ENCODE measurements around the gene CMBL. TPM values are rescaled to one million over a fixed set of nuclear protein-coding genes. Genes with fewer than 3 reads are reported as not detected.
A peak's percentile ranks its signal among the peaks of the same experiment; 100 is the strongest.
"Not testable (repeated sequence)": the region's sequence is repeated elsewhere in the genome, so short reads cannot be mapped to it uniquely, and the experiment has no call there.

The CMBL gene
- total RNA-seq, 1 donor from 2014 or later, result 31.2 TPM

DNA sequence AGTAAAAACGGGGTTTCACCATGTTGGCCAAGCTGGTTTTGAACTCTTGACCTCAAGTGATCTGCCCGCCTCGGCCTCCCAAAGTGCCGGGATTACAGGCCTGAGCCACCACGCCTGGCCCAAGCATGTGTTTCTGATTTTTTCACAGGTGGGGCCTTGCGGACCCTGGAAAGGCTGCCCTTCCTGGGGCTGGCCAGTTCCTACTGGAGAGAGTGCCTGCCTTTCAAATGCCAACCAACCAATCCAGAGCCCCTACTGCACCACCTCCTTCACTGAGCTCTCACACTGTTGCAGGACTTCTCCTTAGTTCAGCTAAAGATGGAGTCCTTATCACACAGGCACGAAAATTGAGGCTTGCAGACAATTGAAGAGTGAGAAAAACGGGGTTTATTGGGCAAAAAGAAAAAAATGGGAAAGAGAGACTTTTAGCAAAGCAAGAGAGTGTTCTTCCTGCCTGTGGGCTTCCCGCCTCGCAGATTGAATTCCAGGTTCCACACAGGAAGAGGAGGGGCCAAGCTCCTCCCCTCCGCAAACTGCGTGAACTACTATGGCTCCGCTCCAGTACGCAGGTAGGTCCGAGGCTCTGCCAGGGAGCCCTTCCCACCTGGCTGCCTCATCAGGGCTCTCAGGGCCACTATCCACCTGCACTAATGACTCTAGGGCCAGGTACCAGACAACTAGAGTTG, 8.3 kb upstream of the CMBL start:
- intact Hi-C loops (cut with DNase I), result no loop called here
- no peak for DNase-seq (ENCODE audit: low spot score)

DNA sequence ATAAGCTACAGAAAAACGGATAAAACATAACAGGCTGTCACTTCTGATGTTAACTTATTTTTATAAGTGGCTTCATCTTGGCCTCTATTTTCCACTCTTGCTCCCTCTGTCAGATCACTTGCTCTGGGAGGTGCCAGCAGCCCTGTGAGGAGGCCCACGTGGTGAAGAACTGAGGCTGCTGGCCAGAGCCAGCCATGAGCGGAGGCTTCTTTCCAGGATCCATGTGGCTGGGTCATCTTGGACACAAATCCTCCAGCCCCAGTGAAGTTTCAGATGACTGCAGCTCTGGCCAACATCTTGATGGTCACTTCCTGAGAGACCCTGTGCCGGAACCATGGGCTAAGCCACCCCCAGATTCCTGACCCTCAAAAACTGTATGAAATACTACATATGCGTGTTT, 7.5 kb upstream of the CMBL start:
- no peak for DNase-seq (ENCODE audit: low spot score)
- intact Hi-C loops (cut with DNase I), result no loop called here

DNA sequence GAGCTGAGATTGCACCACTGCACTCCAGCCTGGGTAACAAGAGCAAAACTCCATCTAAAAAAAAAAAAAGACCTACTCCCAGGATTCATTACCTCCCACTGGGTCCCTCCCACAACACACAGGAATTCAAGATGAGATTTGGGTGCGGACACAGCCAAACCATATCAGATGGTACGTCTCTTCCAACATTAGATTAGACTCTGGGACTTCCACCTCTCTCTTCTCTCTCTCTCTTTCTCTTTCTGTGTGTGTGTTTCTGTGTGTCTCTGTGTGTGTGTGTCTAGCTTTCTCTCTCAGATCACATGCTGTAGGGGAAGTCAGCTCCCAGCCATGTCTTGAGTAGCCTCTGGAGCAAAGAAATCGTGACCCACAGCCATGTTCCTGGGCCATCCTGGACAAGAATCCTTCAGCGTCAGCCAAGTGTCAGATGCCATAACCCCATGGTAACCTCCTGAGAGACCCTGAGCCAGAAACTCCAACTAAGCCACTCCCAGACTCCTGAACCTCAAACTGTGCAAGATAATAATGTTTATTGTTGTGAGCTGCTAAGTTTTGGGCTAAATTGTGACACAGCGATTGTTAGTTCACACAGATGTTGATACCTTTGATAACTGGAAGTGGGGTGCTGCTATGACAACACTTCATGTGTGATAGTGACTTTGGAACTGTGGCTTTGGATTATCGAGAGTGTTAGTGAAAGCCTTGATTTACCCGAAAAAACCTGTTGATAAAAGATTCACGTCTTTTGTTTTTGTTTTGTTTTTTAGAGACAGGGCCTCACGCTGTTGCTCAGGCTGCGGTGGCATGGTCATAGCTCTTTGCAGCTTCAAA, 4.1 kb upstream of the CMBL start:
- no peak for DNase-seq (ENCODE audit: low spot score)
- intact Hi-C loops (cut with DNase I), result no loop called here

DNA sequence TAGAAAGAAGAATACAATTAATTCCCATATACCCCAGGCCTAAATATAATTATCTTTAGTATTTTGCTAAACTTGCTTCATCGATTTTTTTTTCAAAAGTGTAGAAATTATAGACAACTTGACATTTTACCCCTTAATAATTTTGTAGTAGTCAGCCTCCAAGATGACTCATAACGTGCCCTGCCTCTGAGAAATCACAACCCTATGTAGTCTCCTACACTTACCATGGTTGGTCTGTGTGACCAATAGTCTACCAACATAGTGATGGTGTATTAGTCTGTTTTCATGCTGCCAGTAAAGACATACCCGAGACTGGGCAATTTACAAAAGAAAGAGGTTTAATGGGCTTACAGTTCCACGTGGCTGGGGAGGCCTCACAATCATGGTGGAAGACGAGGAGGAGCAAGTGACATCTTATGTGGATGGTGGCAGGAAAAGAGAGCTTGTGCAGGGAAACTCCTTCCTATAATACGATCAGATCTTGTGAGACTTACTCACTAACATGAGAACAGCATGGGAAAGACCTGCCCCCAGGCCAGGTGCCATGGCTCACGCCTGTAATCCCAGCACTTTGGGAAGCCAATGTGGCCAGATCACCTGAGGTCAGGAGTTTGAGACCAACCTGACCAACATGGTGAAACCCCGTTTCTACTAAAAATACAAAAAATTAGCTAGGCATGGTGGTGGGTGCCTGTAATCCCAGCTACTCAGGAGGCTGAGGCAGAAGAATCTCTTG, 3.3 kb upstream of the CMBL start:
- DNase-seq (ENCODE audit: low spot score); intact Hi-C loops (cut with DNase I): not testable (repeated sequence)

DNA sequence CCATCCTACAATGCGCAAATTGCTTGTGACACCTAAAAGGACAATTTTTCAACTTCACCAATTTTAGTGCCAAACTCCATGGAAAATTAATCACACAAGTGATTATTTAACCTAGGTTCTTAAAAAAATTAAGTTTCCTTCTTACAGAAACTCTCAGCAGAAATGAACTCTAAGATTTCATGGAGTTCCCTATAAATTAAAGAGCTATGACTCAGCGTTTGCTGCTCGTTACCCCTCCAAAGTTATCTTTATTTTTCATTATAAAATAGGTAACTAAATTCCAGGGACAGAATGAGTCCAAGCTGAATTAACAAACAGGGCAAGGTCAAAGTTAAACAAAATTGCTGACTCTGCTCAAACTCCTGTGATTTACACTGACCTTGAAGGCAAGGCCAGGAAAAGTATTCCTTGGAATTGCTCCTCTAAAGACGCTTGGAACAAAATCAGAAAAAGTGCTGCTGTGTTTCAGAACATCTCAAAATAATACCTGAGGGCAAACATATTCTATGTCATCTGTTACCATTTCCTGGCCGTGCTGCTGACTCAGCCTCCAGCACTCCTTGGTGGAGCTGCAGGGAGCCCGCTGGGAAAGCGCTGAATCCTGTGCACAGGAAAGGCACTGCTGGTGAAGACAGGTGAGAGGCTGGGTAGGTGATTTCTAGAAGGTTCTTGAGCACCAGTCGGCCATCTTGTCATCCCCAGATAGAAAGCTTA, 2.5 kb upstream of the CMBL start:
- no peak for DNase-seq (ENCODE audit: low spot score)
- intact Hi-C loops (cut with DNase I), result no loop called here

DNA sequence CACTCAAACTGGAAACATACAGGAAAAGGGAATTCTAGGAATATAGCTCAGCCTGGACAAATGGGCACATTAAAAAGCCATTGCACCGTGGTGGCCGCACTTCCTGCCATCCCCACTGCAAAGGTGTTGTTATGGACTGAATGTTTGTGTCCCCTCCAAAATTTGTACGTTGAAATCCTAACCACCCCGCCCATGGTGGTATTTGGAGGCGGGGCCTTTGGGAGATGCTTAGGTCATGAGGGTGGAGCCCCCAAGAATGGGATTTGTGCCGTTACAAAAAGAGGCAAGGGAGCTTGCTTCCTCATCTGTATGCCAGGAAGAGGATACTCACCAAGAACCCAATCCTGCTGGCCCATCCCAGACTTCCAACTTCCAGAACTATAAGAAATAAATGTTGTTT, 1.1 kb upstream of the CMBL start:
- DNase-seq (ENCODE audit: low spot score), result no peak
- intact Hi-C loops (cut with DNase I), result no loop called here

DNA sequence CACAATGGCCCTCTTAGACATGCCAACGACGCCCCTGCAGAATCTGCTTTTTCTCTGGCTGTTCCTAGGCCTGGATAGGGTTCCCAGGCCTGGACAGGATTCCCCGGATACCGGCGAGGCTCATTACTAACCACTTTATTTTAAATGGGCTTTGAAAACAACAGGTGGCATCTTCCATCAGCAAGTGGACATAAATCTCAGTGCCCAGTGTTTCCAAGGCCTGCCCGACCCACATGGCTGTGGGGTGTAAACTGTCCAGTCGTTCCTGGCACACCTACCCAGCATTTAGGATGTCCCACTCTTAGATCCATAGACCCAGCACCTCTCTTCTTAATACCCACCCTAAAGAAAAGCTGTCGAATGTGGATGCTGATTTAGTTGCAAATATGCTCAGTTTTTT, 896 bp downstream of the CMBL start:
- DNase-seq (ENCODE audit: low spot score), result no peak
- intact Hi-C loops (cut with DNase I), result no loop called here

DNA sequence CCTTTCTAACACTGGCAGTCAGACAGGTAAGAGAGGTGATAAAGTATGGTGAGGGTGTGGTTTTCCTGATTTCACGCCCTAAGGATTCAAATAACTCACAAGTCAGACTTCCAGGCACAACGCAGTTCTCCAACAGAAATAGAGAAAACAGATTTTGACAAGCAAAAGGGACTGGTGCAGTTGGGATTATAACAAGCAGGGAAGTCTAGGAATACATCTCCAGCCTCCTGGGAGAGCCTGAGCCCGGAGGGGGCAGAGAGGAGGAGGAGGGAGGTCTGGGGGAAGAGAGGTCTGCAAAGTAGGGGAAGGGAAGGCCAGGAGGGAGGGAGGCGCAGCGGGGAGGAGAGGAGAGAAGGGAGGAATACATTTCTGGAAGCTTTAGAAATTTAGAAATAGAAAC, 1.6 kb downstream of the CMBL start:
- intact Hi-C loops (cut with DNase I), result no loop called here
- DNase-seq (ENCODE audit: low spot score), result no peak

DNA sequence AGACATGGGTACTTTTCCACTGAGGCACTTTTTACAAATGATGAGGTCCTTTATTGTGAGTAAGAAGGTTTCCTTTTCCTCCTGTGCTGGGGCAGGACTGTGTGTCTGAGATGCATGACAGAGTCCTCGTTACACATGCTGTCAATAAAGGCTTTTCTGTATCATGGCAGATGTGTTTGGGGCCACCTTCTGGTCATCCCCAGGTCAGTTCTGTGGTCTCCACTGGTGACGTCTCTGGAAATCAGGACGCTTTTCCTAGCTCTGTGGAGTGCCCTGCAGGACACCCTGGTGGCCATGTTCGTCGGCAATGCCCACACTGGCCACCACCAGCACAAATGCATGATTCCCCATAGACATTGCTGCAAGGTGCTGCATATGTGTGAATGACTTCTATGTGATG, 2.8 kb downstream of the CMBL start:
- intact Hi-C loops (cut with DNase I), result no loop called here
- DNase-seq (ENCODE audit: low spot score), result no peak

DNA sequence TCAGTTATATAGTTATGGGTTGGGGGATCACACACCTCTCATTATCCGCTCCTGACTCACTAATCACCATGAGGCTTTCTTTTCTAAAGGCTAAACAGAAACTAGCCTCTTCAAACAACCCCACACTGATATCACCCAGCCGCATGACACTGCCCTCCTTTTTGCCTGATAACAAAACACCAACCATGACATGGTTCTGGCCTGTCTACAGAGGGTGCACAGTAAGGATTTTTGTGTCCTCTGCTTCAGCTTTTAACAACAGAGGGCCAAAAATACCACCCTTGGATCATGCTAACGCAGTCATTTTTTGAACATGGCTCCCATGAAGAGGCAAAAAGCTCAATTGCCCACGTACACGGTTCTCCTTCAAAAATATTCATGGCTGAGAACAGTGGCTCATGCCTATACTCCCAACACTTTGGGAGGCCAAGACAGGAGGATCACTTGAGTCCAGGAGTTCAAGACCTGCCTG, 4.0 kb downstream of the CMBL start:
- DNase-seq (ENCODE audit: low spot score), result no peak
- intact Hi-C loops (cut with DNase I), result no loop called here

DNA sequence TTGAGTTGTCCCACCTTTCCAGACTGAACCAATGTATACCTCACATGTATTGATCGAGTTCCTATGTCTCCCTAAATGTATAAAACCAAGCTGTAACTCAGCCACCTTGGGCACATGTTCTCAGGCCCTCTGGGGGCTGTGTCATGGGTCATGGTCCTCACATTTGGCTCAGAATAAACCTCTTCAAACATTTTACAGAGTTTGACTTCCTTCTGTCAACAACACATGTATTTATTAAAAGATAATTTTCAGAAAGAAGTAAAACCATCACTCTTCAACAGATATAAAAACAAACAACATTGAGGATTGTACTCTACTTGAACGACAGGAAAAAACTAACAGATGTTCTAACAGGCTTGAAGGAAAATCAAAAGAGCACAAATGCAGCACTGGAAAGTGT, 4.5 kb downstream of the CMBL start:
- no peak for DNase-seq (ENCODE audit: low spot score)
- intact Hi-C loops (cut with DNase I), result no loop called here

DNA sequence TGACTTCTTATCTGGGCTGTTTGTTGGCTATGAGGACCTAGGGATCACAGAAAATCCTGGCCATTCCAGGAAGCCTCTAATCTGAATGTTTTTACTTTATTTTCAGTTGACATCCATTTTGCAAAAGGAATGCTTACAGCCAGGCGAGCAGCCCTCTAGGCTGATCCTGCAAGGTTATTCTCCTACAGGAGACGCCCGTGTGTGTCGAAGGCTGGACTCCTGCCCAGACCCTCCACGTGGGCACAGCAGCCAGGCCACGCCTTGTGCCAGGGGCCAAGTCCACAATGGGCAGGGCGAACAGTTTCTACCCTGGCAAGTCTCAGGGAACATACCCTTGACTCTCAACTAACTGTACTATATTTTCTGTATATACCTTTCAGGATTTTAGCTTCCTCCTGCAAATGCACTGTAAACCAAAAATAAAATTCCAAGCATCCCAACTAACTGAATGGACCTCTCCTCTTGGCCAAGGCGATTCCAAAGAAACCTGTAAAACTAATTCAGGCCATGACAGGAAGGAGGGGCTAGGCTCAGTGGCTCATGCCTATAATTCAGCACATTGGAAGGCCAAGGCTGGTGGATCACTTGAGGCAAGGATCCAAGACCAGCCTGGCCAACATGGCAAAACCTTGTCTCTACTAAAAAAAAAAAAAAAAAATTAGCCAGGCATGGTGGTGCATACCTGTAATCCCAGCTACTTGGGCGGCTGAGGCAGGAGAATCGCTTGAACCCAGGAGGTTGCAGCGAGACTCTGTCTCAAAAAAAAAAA, 5.7 kb downstream of the CMBL start:
- intact Hi-C loops (cut with DNase I), result no loop called here
- DNase-seq (ENCODE audit: low spot score), result peak; percentile 91

DNA sequence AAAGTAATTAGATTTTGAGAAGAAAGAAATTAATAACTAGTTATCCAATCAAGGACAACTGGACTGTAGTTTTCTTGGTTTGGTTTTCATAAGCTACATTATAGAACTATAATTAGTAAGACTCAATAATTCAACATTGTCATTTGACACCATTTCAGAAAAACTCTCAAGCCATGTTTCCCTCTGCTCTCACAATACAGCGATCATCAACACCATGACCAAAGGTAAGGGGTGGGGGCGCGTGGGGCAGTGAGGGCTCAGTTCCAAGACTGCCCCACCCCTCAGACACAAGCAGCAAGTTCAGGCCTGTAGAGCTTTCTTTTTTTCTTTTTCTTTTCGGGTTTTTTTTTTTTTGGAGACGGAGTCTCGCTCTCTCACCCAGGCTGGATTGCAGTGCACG, 6.4 kb downstream of the CMBL start:
- intact Hi-C loops (cut with DNase I), result no loop called here
- DNase-seq (ENCODE audit: low spot score), result no peak

DNA sequence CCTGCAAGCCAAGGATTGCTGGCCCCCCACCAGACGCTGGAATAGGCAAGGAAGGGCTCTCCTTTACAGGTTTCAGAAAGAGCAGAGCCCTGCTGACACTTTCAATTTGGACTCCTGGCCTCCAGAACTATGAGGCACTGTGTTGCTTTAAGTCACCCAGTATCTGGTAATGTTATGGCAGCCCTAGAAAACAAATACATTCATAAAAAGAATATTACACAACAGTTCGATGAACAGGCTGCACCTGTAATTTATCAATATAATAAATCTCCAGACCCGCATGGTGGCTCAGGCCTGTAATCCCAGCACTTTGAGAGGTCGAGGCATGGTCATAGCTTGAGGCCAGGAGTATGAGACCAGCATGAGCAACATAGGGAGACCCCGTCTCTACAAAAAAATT, 7.5 kb downstream of the CMBL start:
- intact Hi-C loops (cut with DNase I), result no loop called here
- DNase-seq (ENCODE audit: low spot score), result no peak

DNA sequence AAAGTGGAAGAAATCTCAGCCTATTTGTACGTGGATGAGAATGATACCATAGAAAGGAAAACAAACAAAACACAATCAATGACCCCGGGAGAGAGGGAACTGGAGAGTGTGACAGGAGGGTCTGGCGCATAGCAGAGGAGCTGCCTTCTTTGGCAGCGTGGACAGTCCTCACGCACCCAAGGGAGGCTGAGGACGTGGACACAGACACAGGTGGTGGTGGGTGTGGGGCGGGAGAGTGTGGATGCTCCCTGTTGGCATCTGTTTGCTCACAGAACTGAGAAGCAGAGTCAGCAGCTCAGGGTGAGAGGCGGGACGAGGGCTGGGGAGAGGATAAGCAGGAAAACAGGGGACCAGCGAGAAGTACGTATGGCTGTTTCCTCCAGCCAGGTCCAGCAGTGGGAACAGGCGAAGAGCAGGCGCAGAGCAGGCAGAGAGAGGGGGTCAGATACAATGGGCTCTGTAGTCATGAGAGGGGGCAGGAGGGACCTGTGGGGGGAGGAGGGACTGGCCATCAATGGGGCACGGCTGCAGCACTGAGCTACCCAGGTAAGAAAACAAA, 10.0 kb downstream of the CMBL start:
- intact Hi-C loops (cut with DNase I), result no loop called here
- no peak for DNase-seq (ENCODE audit: low spot score)

DNA sequence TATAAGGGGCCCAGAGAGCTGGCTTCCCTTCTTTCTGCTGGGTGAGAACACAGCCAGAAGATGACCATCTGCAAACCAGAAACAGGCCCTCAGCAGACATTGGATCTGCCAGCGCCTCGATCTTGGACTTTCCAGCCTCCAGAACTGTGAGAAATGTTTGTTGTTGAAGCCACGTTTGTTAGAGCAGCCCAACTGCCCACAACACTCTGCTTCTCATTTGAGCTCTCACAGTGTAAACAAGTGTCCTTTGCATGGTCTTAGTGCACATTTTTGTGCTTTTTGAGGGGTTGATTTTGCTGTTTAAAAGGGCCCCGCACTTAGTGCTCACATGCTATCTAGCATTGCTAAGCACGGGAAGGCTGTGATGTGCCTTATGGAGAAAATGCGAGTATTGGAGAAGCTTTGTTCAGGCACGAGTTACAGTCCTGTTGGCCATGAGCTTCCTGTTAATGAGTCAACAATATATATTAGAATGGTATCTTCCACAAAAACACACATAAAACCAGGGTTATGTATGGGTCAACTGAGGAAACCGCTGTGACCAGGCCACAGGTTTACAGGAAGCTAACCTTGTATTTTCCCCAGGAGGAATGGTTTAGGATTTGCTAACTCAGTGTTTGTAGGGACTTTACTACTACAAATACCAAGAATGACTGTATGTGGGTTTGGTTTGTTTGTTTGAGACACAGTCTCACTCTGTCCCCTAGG, 11.9 kb downstream of the CMBL start:
- DNase-seq (ENCODE audit: low spot score), result no peak
- intact Hi-C loops (cut with DNase I), result no loop called here

DNA sequence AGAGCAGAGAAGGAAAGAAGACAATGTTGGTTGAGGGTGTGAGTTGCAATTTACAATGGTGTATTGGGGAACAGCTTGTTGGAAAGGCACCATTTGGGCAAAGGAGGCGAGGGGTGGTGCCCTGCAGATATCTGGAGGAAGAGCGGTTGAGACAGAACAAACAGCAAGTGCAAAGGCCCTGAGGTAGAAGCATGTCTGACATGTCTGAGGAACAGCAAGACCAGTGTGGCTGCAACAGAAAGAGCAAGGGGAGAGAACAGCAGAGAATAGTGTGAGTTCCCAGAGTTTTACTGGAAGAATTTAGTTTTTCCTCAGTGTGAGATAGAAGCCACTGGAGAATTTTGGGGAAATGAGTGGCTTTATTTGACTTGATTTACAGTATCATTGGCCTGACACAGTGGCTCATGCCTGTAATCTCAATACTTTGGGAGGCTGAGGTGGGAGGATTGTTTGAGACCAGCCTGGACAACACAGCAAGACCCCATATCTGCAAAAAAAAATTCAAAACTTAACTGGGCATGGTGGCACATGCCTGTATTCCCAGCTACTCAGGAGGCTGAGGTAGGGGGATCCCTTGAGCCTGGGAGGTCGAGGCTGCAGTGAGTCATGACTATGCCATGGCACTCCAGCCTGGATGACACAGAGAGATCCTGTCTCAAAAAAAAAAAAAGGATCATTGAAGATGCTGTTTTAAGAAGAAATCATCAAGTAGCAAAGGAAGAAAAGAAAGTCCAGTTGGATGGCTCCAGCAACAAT, 13.6 kb downstream of the CMBL start:
- no peak for DNase-seq (ENCODE audit: low spot score)
- intact Hi-C loops (cut with DNase I), result no loop called here

Data from cardiac septum (tissue), 1 donor.